ENCODE measurements around the gene SAMD10. TPM values are rescaled to one million over a fixed set of nuclear protein-coding genes. Genes with fewer than 3 reads are reported as not detected.
"Not testable (repeated sequence)": the region's sequence is repeated elsewhere in the genome, so short reads cannot be mapped to it uniquely, and the experiment has no call there.

Gene SAMD10
- total RNA-seq, 1 experiment from 2014 or later = 1.9 TPM

- DNase-seq (ENCODE audit: low read depth) = no peak
These were observed 22.2 kb upstream of the SAMD10 start for GRCh38 chr20:64001607-64002011.

- DNase-seq (ENCODE audit: low read depth) = no peak
These were observed 21.5 kb upstream of the SAMD10 start for GRCh38 chr20:64000906-64001305.

- no peak for DNase-seq (ENCODE audit: low read depth)
These were observed 3.5 kb upstream of the SAMD10 start for GRCh38 chr20:63982937-63983336.

- peak; percentile 96 for DNase-seq (ENCODE audit: low read depth)
These were observed 1.6 kb upstream of the SAMD10 start, which contains the start of gene PRPF6 for GRCh38 chr20:63980806-63981728. Gene PRPF6 (plus strand): TSS chr20:63981132. CDS start chr20:63981246, 114 bp downstream.

GRCh38 chr20:63980317-63980805 lies 919 bp upstream of the SAMD10 start:
- DNase-seq (ENCODE audit: low read depth) = no peak

- no peak for DNase-seq (ENCODE audit: low read depth)
These were observed 249 bp downstream of the SAMD10 start for GRCh38 chr20:63979229-63979556.

GRCh38 chr20:63978319-63979228 lies 868 bp downstream of the SAMD10 start:
- DNase-seq (ENCODE audit: low read depth) = peak; percentile 59

- peak; percentile 90 for DNase-seq (ENCODE audit: low read depth)
These were observed 1.6 kb downstream of the SAMD10 start for GRCh38 chr20:63977739-63978276.

- no peak for DNase-seq (ENCODE audit: low read depth)
These were observed 2.3 kb downstream of the SAMD10 start for GRCh38 chr20:63976980-63977738.

GRCh38 chr20:63976511-63976910 lies 2.9 kb downstream of the SAMD10 start:
- not testable (repeated sequence) for DNase-seq (ENCODE audit: low read depth)

- no peak for DNase-seq (ENCODE audit: low read depth)
These were observed 4.8 kb downstream of the SAMD10 start for GRCh38 chr20:63974402-63975200.

GRCh38 chr20:63973636-63974401 lies 5.6 kb downstream of the SAMD10 start:
- peak; percentile 86 for DNase-seq (ENCODE audit: low read depth)

GRCh38 chr20:63973160-63973479 lies 6.3 kb downstream of the SAMD10 start:
- no peak for DNase-seq (ENCODE audit: low read depth)

- no peak for DNase-seq (ENCODE audit: low read depth)
These were observed 6.9 kb downstream of the SAMD10 start for GRCh38 chr20:63972312-63973159.

- DNase-seq (ENCODE audit: low read depth) = not testable (repeated sequence)
These were observed 7.5 kb downstream of the SAMD10 start for GRCh38 chr20:63971960-63972311.

- DNase-seq (ENCODE audit: low read depth) = no peak
These were observed 8.6 kb downstream of the SAMD10 start for GRCh38 chr20:63970714-63971431.

- DNase-seq (ENCODE audit: low read depth) = peak; percentile 61
These were observed 9.4 kb downstream of the SAMD10 start, which contains the start of gene ZNF512B for GRCh38 chr20:63969838-63970713. Gene ZNF512B (minus strand): TSS chr20:63969930. CDS start chr20:63967950, 1,980 bp downstream.

Measured in RPMI7951 (cell line).